ENCODE measurements around the gene SLC41A3. TPM values are rescaled to one million over a fixed set of nuclear protein-coding genes. Genes with fewer than 3 reads are reported as not detected.

Gene SLC41A3
- total RNA-seq, 1 experiment from 2014 or later = 42.9 TPM

- in situ Hi-C loops (cut with HindIII; ENCODE audit: low sequenced_read_pairs) = no loop called here
- no peak for DNase-seq (ENCODE audit: low spot score)
Measured at GRCh38 chr3:126121632-126122031, 37.7 kb upstream of the SLC41A3 start.

- in situ Hi-C loops (cut with HindIII; ENCODE audit: low sequenced_read_pairs) = no loop called here
- no peak for DNase-seq (ENCODE audit: low spot score)
Measured at GRCh38 chr3:126121074-126121473, 37.1 kb upstream of the SLC41A3 start.

- in situ Hi-C loops (cut with HindIII; ENCODE audit: low sequenced_read_pairs) = no loop called here
- DNase-seq (ENCODE audit: low spot score) = no peak
Measured at GRCh38 chr3:126119976-126120375, 36.1 kb upstream of the SLC41A3 start.

GRCh38 chr3:126119008-126119675 is 35.2 kb upstream of the SLC41A3 start:
- DNase-seq (ENCODE audit: low spot score) = no peak
- in situ Hi-C loops (cut with HindIII; ENCODE audit: low sequenced_read_pairs) = no loop called here

- in situ Hi-C loops (cut with HindIII; ENCODE audit: low sequenced_read_pairs) = no loop called here
- DNase-seq (ENCODE audit: low spot score) = no peak
Measured at GRCh38 chr3:126118591-126118990, 34.7 kb upstream of the SLC41A3 start.

GRCh38 chr3:126117786-126118185 is 33.9 kb upstream of the SLC41A3 start:
- in situ Hi-C loops (cut with HindIII; ENCODE audit: low sequenced_read_pairs) = no loop called here
- DNase-seq (ENCODE audit: low spot score) = no peak

- DNase-seq (ENCODE audit: low spot score) = no peak
- in situ Hi-C loops (cut with HindIII; ENCODE audit: low sequenced_read_pairs) = no loop called here
Measured at GRCh38 chr3:126117212-126117611, 33.3 kb upstream of the SLC41A3 start.

- in situ Hi-C loops (cut with HindIII; ENCODE audit: low sequenced_read_pairs) = no loop called here
- no peak for DNase-seq (ENCODE audit: low spot score)
Measured at GRCh38 chr3:126116526-126116925, 32.6 kb upstream of the SLC41A3 start.

- in situ Hi-C loops (cut with HindIII; ENCODE audit: low sequenced_read_pairs) = no loop called here
- DNase-seq (ENCODE audit: low spot score) = no peak
Measured at GRCh38 chr3:126114443-126115386, 30.8 kb upstream of the SLC41A3 start.

- in situ Hi-C loops (cut with HindIII; ENCODE audit: low sequenced_read_pairs) = no loop called here
- no peak for DNase-seq (ENCODE audit: low spot score)
Measured at GRCh38 chr3:126113733-126114442, 30.0 kb upstream of the SLC41A3 start.

- in situ Hi-C loops (cut with HindIII; ENCODE audit: low sequenced_read_pairs) = no loop called here
- DNase-seq (ENCODE audit: low spot score) = no peak
Measured at GRCh38 chr3:126113238-126113555, 29.3 kb upstream of the SLC41A3 start.

GRCh38 chr3:126112531-126113237 is 28.8 kb upstream of the SLC41A3 start:
- DNase-seq (ENCODE audit: low spot score) = no peak
- in situ Hi-C loops (cut with HindIII; ENCODE audit: low sequenced_read_pairs) = no loop called here

GRCh38 chr3:126111566-126112475 is 27.9 kb upstream of the SLC41A3 start:
- in situ Hi-C loops (cut with HindIII; ENCODE audit: low sequenced_read_pairs) = no loop called here
- DNase-seq (ENCODE audit: low spot score) = no peak

- DNase-seq (ENCODE audit: low spot score) = no peak
- in situ Hi-C loops (cut with HindIII; ENCODE audit: low sequenced_read_pairs) = no loop called here
Measured at GRCh38 chr3:126111126-126111551, 27.2 kb upstream of the SLC41A3 start.

GRCh38 chr3:126110431-126111125 is 26.7 kb upstream of the SLC41A3 start:
- in situ Hi-C loops (cut with HindIII; ENCODE audit: low sequenced_read_pairs) = no loop called here
- no peak for DNase-seq (ENCODE audit: low spot score)

- in situ Hi-C loops (cut with HindIII; ENCODE audit: low sequenced_read_pairs) = no loop called here
- DNase-seq (ENCODE audit: low spot score) = no peak
Measured at GRCh38 chr3:126109880-126110235, 25.9 kb upstream of the SLC41A3 start.

- in situ Hi-C loops (cut with HindIII; ENCODE audit: low sequenced_read_pairs) = no loop called here
- DNase-seq (ENCODE audit: low spot score) = no peak
Measured at GRCh38 chr3:126109146-126109879, 25.4 kb upstream of the SLC41A3 start.

Data from G401 (cell line).